ENCODE measurements around the gene CA4. TPM values are rescaled to one million over a fixed set of nuclear protein-coding genes. Genes with fewer than 3 reads are reported as not detected.
"Not testable (repeated sequence)": the region's sequence is repeated elsewhere in the genome, so short reads cannot be mapped to it uniquely, and the experiment has no call there.

CA4 gene
- total and polyA plus RNA-seq, 9 of the 15 experiments (the other 6 are each of a cell fraction or from before 2014, with no cell fraction given): 0.13 TPM; not detected in 7

GRCh38 chr17:60186846-60187745, 37.3 kb downstream of the CA4 start:
- H3K9me3 ChIP-seq (replicated peaks; ENCODE audit: control insufficient read depth, insufficient read depth, low read depth, low read length); H2AFZ ChIP-seq (ENCODE audit: low read depth, low read length); H3K4me3 ChIP-seq; H3K9ac ChIP-seq (ENCODE audit: insufficient read depth in 1 of 2, low read depth in 2 of 2, low read length in 2 of 2); H4K20me1 ChIP-seq (replicated peaks; ENCODE audit: control insufficient read depth, insufficient read depth, low read length); in situ Hi-C loops (cut with MboI); H3K4me2 ChIP-seq (ENCODE audit: insufficient read depth, low read length); ATAC-seq; H3K79me2 ChIP-seq (ENCODE audit: control insufficient read depth, insufficient read depth, low read length); intact Hi-C loops (cut with micrococcal nuclease); CTCF ChIA-PET (ENCODE audit: low intra/inter-chr PET ratio); H3K4me1 ChIP-seq (replicated peaks in 1 of 2; ENCODE audit: control insufficient read depth in 2 of 2, insufficient read depth in 2 of 2, low read length in 2 of 2); H3K9me1 ChIP-seq (ENCODE audit: control insufficient read depth, insufficient read depth, low read length); H3K27me3 ChIP-seq (ENCODE audit: control insufficient read depth in 2 of 2, insufficient read depth in 2 of 2, low read length in 2 of 2); FAIRE-seq; BruUV-seq (replicated peaks): not testable (repeated sequence)
- peak overlapping the region; percentile 39; the same call in 2 of the 3 replicates for H3K27ac ChIP-seq (ENCODE audit: extremely low read depth, low read depth, low read length)
- POLR2A ChIA-PET: interaction anchor here (1.5 kb wide), 1 partner anchor 15 kb away, joined by 3 read pairs; no protein-coding TSS in a partner anchor
- WGBS (ENCODE audit: insufficient coverage, low coverage, missing lambda C conversion rate): 51% methylated on average over 7 of the region's 7 CpGs
- DNase-seq (ENCODE audit: extremely low read depth in 1 of 4, low spot score in 3 of 4): peak in 1 of 4 experiments; percentile 24
- peak; percentile 82 for TF ChIP-seq MAFG (tag; conservative IDR thresholded peaks at IDR 0.05)
- TF ChIP-seq ZBTB11 (CRISPR knock-in tag; IDR thresholded peaks at IDR 0.05): peak in 1 of 3 experiments; percentile 54; a peak in 2 of 6 replicates
- TF ChIP-seq C11orf30 (IDR thresholded peaks at IDR 0.05; ENCODE audit: low read depth): peak; percentile 83
- peak; percentile 32; the same call in 1 of the 2 replicates for TF ChIP-seq MAFF (IDR thresholded peaks at IDR 0.05; ENCODE audit: low read length)
- peak; percentile 85 for TF ChIP-seq ZNF316 (IDR thresholded peaks at IDR 0.05)
- peak; percentile 83 for TF ChIP-seq NFE2 (IDR thresholded peaks at IDR 0.05; ENCODE audit: low read depth)
- H3K36me3 ChIP-seq (ENCODE audit: control insufficient read depth, insufficient read depth, low read length): peaks cover 84% of the 10 kb centered on the region
